MCF 10A (cell line): ENCODE results near the gene CAMK1D. TPM values are rescaled to one million over a fixed set of nuclear protein-coding genes. Genes with fewer than 3 reads are reported as not detected.

Source experiments
- BruUV-seq: library from RNA; stranded (reverse); fragments of 400-500 nt; replicated peaks from 2 replicates; lab custom pipeline; 2021; lab: Mats Ljungman, UMichigan
- CTCF ChIA-PET: fragments of 300-600 bp; sonication (Branson Sonifier 250); formaldehyde crosslinking; extraction: SDS; loops from one replicate; lab custom pipeline; 2021; ENCODE audit warnings: antibody characterized with exemption, inconsistent platforms; lab: Yijun Ruan, JAX
- POLR2A ChIA-PET: fragments of 300-600, 350-650 bp; sonication (Branson Sonifier 250); formaldehyde crosslinking; extraction: SDS; loops from one replicate; lab custom pipeline; 2020; ENCODE audit warnings: antibody characterized with exemption, inconsistent platforms; lab: Yijun Ruan, JAX
- DNase-seq: peaks from one replicate; pipeline ENCODE4 v3.0.0-alpha.2; 2018; ENCODE audit not compliant: unreplicated experiment
- H3K27ac Mint-ChIP-seq: one replicate; pipeline ENCODE4 v1.8.0; 2022; ENCODE audit warnings: mild to moderate bottlenecking, low read depth, mixed read lengths; ENCODE audit not compliant: unreplicated experiment
- H3K27me3 Mint-ChIP-seq: one replicate; pipeline ENCODE4 v1.8.0; 2022; ENCODE audit warnings: mixed read lengths; ENCODE audit not compliant: insufficient read depth, unreplicated experiment
- H3K36me3 Mint-ChIP-seq: one replicate; pipeline ENCODE4 v1.8.0; 2022; ENCODE audit warnings: mild to moderate bottlenecking, moderate library complexity, mixed read lengths; ENCODE audit not compliant: insufficient read depth, unreplicated experiment
- H3K4me1 Mint-ChIP-seq: one replicate; pipeline ENCODE4 v1.8.0; 2022; ENCODE audit warnings: mixed read lengths; ENCODE audit not compliant: insufficient read depth, unreplicated experiment
- H3K4me3 Mint-ChIP-seq: one replicate; pipeline ENCODE4 v1.8.0; 2022; ENCODE audit warnings: mild to moderate bottlenecking, moderate library complexity, mixed read lengths; ENCODE audit not compliant: unreplicated experiment
- H3K9me3 Mint-ChIP-seq: one replicate; pipeline ENCODE4 v1.8.0; 2022; ENCODE audit warnings: mixed read lengths; ENCODE audit not compliant: unreplicated experiment
- intact Hi-C: fragments of 100-400 bp; cut with micrococcal nuclease; formaldehyde crosslinking; loops from 2 replicates; pipeline ENCODE4 v1.14.1; 2022
- total RNA-seq: library from RNA; stranded (reverse); gene quantifications from 2 replicates; pipeline ENCODE4 v1.2.3, GENCODE V29; 2022
- TF ChIP-seq, protein P1 (sequence below): fragments of 200-600 bp; IDR thresholded peaks from one replicate; pipeline ENCODE4 v1.8.0; 2022; ENCODE audit warnings: antibody characterized with exemption, mild to moderate bottlenecking; ENCODE audit not compliant: unreplicated experiment

CAMK1D gene
- total RNA-seq, 1 experiment from 2014 or later = 1.7 TPM

DNA sequence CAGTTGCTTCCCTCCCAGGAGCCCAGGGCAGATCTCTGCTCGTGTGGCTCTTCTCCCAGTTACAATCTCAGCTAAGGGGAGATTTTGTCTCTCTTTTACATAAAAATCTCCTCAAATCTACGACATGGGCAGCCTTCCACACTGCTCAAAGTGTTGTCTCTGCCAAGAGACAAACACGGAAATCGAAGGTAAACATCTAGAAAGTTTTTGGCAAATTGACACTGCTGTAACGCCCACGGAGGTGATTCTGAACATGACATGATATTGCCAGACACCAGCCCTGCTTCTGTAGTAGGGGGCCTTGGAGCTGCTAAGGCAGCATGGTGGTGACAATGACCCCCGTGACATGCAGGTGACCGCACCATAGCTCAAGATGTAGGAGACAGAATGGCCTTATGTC is 523.8 kb downstream of the CAMK1D start:
- Mint-ChIP-seq H3K27ac (no peak overlapping the region), H3K27me3 (no peaks in the 10 kb centered on the region)
- CTCF ChIA-PET = interaction anchor here (0.6 to 0.7 kb wide), 2 partner anchors 658 to 1897 kb away, joined by 3 read pairs; no protein-coding TSS in a partner anchor

DNA sequence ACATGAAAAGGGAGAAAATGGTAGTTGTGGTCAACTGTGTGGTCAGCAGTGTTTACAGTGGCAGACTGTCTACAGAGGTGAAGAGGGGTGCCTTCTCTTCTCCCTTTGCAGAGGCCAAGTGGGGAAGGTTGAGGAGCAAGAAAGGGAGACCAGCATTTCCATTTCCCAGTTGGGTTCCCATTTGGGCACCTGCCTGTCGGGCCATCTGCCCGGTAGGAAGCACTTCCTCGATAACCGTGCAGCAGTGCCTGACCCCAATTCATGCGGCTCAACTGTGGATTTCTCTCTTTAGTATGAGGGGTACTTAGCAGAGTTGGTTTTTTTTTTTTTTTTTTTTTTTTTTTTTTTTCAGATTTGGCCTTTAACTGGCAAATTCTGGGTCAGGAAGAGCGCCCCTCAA is 525.2 kb downstream of the CAMK1D start:
- ChIA-PET POLR2A (interaction anchor here (0.6 to 1.3 kb wide), 2 partner anchors 31 to 35 kb away, joined by 3 read pairs; no protein-coding TSS in a partner anchor), CTCF (no interaction called here)
- Mint-ChIP-seq H3K4me3 (no peak overlapping the region), H3K27me3 (no peaks in the 10 kb centered on the region), H3K4me1 (no peaks in the 10 kb centered on the region), H3K27ac (no peak overlapping the region), H3K36me3 (no peaks in the 10 kb centered on the region), H3K9me3 (no peaks in the 10 kb centered on the region)
- BruUV-seq = no TSS peak
- TF ChIP-seq, protein P1, sequence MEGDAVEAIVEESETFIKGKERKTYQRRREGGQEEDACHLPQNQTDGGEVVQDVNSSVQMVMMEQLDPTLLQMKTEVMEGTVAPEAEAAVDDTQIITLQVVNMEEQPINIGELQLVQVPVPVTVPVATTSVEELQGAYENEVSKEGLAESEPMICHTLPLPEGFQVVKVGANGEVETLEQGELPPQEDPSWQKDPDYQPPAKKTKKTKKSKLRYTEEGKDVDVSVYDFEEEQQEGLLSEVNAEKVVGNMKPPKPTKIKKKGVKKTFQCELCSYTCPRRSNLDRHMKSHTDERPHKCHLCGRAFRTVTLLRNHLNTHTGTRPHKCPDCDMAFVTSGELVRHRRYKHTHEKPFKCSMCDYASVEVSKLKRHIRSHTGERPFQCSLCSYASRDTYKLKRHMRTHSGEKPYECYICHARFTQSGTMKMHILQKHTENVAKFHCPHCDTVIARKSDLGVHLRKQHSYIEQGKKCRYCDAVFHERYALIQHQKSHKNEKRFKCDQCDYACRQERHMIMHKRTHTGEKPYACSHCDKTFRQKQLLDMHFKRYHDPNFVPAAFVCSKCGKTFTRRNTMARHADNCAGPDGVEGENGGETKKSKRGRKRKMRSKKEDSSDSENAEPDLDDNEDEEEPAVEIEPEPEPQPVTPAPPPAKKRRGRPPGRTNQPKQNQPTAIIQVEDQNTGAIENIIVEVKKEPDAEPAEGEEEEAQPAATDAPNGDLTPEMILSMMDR = no peak
- intact Hi-C loops = no loop called here
- no peak for DNase-seq

More for the DNA sequence above, 523.8 kb downstream of the CAMK1D start:
- POLR2A ChIA-PET = no interaction called here
- no peak for DNase-seq
- TF ChIP-seq, protein P1 = no peak
- no TSS peak for BruUV-seq
- H3K36me3 Mint-ChIP-seq = no peaks in the 10 kb centered on the region
- H3K4me1 Mint-ChIP-seq = no peaks in the 10 kb centered on the region
- intact Hi-C loops = no loop called here
- H3K9me3 Mint-ChIP-seq = no peaks in the 10 kb centered on the region
- no peak overlapping the region for H3K4me3 Mint-ChIP-seq

DNA sequence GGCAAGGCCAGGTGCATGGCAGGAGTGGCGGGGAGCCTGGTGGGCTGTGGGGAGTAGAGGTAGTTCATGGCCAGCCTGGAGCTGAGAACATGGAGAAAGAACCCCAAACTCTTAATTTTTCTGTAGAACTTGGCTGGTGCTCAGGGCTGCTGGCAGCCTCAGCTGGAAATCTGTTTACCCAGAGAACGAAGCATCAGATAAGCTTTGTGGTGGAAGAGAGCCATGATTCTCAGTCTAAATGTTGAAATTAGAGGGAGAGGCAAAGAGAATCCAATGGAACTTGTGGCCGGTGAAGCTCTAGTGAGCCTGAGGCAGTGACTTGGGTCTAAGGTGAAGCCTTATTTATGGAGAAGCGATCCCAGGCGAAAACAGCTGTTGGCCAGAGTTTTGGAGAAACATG is 525.8 kb downstream of the CAMK1D start:
- DNase-seq = no peak
- Mint-ChIP-seq H3K36me3 (no peaks in the 10 kb centered on the region), H3K4me3 (no peak overlapping the region), H3K9me3 (no peaks in the 10 kb centered on the region), H3K27me3 (no peaks in the 10 kb centered on the region), H3K4me1 (no peaks in the 10 kb centered on the region), H3K27ac (no peak overlapping the region)
- BruUV-seq = no TSS peak
- ChIA-PET CTCF (interaction anchor here (1.0 kb wide), 1 partner anchor 157 kb away, joined by 6 read pairs; no protein-coding TSS in a partner anchor), POLR2A (interaction anchor here (0.6 to 1.3 kb wide), 2 partner anchors 31 to 34 kb away, joined by 3 read pairs; no protein-coding TSS in a partner anchor)
- TF ChIP-seq, protein P1 = no peak
- intact Hi-C loops = no loop called here

DNA sequence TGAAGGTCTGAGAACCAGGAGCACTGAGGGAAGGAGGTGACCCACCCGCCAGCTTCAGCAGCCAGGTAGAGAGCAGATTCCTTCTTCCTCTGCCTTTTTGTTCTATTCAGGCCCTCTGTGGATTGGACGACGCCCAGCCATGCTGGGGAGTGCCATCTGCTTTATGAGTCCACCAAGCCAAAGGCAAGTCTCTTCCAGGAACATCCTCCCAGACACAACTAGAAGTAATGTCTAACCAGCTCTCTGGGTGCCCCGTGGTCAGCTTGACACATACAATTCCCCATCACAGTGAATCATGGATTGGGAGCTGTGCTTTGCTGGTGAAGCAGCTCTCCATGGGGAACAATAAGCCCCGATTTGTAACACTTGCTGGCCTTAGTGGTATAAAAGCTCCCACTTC is 526.9 kb downstream of the CAMK1D start:
- Mint-ChIP-seq H3K27me3 (no peaks in the 10 kb centered on the region), H3K9me3 (no peaks in the 10 kb centered on the region), H3K4me3 (no peak overlapping the region), H3K36me3 (no peaks in the 10 kb centered on the region), H3K27ac (no peak overlapping the region), H3K4me1 (no peaks in the 10 kb centered on the region)
- TF ChIP-seq, protein P1 = no peak
- ChIA-PET POLR2A (no interaction called here), CTCF (interaction anchor here (1.0 kb wide), 1 partner anchor 158 kb away, joined by 6 read pairs; no protein-coding TSS in a partner anchor)
- no TSS peak for BruUV-seq
- DNase-seq = no peak
- intact Hi-C loops = no loop called here
